Fibroblast of the aortic adventitia (primary cell): ENCODE data around the gene HNRNPR. TPM values are rescaled to one million over a fixed set of nuclear protein-coding genes. Genes with fewer than 3 reads are reported as not detected.
A peak's percentile ranks its signal among the peaks of the same experiment; 100 is the strongest.

ENCODE experiments used
- DNase-seq: peaks from one replicate; pipeline ENCODE4 v3.0.0-alpha.2; 2010; ENCODE audit warnings: low read depth
- H3K4me3 ChIP-seq: 2 replicates; pipeline ENCODE4 v1.5.1; 2011; ENCODE audit warnings: low read depth, mild to moderate bottlenecking, control low read depth, low read length, moderate library complexity
- total RNA-seq: library from RNA; depleted of rRNA; stranded (reverse); fragments of >200 nt; gene quantifications from 2 replicates; pipeline ENCODE4 v1.2.3, GENCODE V29; 2012; ENCODE audit warnings: low replicate concordance
- TF ChIP-seq, protein P1 (sequence below): IDR thresholded peaks from 2 replicates; pipeline ENCODE4 v1.5.1; 2011; ENCODE audit warnings: mild to moderate bottlenecking, low read length, control low read depth, inconsistent platforms; ENCODE audit not compliant: insufficient read depth

HNRNPR gene
- total RNA-seq, 1 donor, result 83.4 TPM

GRCh38 chr1:23290836-23291565 lies 53.1 kb downstream of the HNRNPR start:
- TF ChIP-seq, protein P1, sequence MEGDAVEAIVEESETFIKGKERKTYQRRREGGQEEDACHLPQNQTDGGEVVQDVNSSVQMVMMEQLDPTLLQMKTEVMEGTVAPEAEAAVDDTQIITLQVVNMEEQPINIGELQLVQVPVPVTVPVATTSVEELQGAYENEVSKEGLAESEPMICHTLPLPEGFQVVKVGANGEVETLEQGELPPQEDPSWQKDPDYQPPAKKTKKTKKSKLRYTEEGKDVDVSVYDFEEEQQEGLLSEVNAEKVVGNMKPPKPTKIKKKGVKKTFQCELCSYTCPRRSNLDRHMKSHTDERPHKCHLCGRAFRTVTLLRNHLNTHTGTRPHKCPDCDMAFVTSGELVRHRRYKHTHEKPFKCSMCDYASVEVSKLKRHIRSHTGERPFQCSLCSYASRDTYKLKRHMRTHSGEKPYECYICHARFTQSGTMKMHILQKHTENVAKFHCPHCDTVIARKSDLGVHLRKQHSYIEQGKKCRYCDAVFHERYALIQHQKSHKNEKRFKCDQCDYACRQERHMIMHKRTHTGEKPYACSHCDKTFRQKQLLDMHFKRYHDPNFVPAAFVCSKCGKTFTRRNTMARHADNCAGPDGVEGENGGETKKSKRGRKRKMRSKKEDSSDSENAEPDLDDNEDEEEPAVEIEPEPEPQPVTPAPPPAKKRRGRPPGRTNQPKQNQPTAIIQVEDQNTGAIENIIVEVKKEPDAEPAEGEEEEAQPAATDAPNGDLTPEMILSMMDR, result no peak
- no peak overlapping the region for H3K4me3 ChIP-seq
- DNase-seq, result no peak

- H3K4me3 ChIP-seq, result no peak overlapping the region
- TF ChIP-seq, protein P1, result no peak
- DNase-seq, result no peak
Observed at GRCh38 chr1:23288671-23289070, 55.4 kb downstream of the HNRNPR start.

DNA sequence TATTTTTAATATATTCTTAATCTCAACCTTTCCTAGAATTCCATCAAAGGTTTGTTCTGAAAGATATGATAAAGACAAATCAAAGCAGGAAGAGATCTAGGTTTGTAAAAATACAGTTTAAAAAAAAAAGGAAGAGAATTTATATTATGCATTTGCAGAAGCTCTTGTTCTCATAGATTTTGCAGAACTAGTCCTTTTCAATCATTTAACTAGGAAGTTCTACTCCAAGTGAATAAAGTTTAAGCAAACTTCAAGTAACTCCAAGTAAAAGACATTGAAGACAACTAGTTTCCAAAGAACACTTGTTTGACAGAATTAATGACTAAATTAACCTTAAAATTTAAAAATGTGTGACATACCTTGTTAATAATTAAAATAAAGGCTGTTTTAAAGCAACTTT lies 55.9 kb downstream of the HNRNPR start:
- DNase-seq, result no peak
- TF ChIP-seq, protein P1, result no peak
- no peak overlapping the region for H3K4me3 ChIP-seq

DNA sequence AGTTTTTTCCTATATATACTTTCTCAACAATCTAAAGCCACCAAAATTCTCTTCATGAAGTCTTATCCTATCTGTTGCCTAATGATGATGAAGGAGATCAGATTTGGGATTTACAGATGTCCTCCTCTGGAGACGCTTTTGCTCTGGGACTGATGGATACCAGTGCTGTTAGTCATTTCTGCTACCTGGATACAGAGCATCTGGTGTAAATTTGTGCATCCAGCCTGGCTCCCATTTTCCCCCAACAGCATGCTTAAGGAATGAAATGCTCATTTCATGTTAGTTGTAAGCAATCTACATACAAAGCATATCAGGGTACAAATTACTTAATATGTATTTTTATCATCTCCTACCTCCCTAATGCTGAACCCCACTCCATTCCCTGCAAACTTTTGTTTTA lies 57.7 kb downstream of the HNRNPR start:
- no peak for DNase-seq
- TF ChIP-seq, protein P1, result no peak
- H3K4me3 ChIP-seq, result no peak overlapping the region

GRCh38 chr1:23283667-23284602 lies 60.1 kb downstream of the HNRNPR start:
- TF ChIP-seq, protein P1, result no peak
- DNase-seq, result peak; percentile 30
- H3K4me3 ChIP-seq, result no peak overlapping the region

- peak; percentile 73 for DNase-seq
- no peak overlapping the region for H3K4me3 ChIP-seq
- TF ChIP-seq, protein P1, result no peak
Observed at GRCh38 chr1:23282957-23283356, 61.1 kb downstream of the HNRNPR start.
